Bladder microvascular endothelial cell (primary cell): Measurements from ENCODE around the gene BTAF1. TPM values are rescaled to one million over a fixed set of nuclear protein-coding genes. Genes with fewer than 3 reads are reported as not detected.

ENCODE experiments used
- total RNA-seq: library from RNA; depleted of rRNA; stranded (reverse); fragments of >200 nt; gene quantifications from 2 replicates; pipeline ENCODE4 v1.2.3, GENCODE V29; 2014

Gene BTAF1
- 22.8 and 51.0 TPM in 2 replicates for total RNA-seq

GRCh38 chr10:91923371-91924211, at the start of gene BTAF1:
TSS of gene BTAF1 (plus strand) at chr10:91923770. CDS start at chr10:91924077, 307 bp downstream.

GRCh38 chr10:91909117-91909677, 14.4 kb upstream of the BTAF1 start, which contains the start of gene FGFBP3:
TSS of gene FGFBP3 (minus strand) at chr10:91909486. CDS start at chr10:91908969, 517 bp downstream.

Other genes starting within 250 kb of the BTAF1 start
- 40.3 and 72.4 TPM in 2 replicates for gene TNKS2, start 125.3 kb upstream of the BTAF1 start, total RNA-seq
- 0.16 and 0.19 TPM in 2 replicates for gene FGFBP3, start 14.3 kb upstream of the BTAF1 start, total RNA-seq